Measurements from ENCODE around the gene DEDD.
A peak's percentile ranks its signal among the peaks of the same experiment; 100 is the strongest.

DEDD gene

GRCh38 chr1:161074676-161075368 is 57.6 kb downstream of the DEDD start:
- H3K27ac ChIP-seq: no peak overlapping the region

GRCh38 chr1:161073474-161074121 is 58.9 kb downstream of the DEDD start:
- no peak overlapping the region for H3K27ac ChIP-seq
- no peak for TF ChIP-seq CTCF (IDR thresholded peaks at IDR 0.05)
- no peak for DNase-seq

More at GRCh38 chr1:161074676-161075368, 57.6 kb downstream of the DEDD start:
- Histone ChIP-seq H3K4me3 (no peak overlapping the region), H3K4me1 (peaks cover 0 to 11% (median 0%) of the 10 kb centered on the region in 4 donors), H3K27me3 (peaks cover 0 to 4% of the 10 kb centered on the region in 2 donors), H3K36me3 (peaks cover 0 to 11% (median 0%) of the 10 kb centered on the region in 3 donors), H3K9me3 (no peaks in the 10 kb centered on the region)
- DNase-seq: no peak
- no peak for TF ChIP-seq CTCF (IDR thresholded peaks at IDR 0.05)
- intact Hi-C loops (cut with DNase I; ENCODE audit: low total_unique reads): no loop called here

GRCh38 chr1:161072751-161073449 is 59.6 kb downstream of the DEDD start:
- Histone ChIP-seq H3K36me3 (peaks cover 0 to 11% (median 0%) of the 10 kb centered on the region in 3 donors), H3K4me1 (peaks cover 0 to 5% (median 0%) of the 10 kb centered on the region in 4 donors), H3K27me3 (peaks cover 0 to 6% of the 10 kb centered on the region in 2 donors), H3K27ac (no peak overlapping the region), H3K9me3 (no peaks in the 10 kb centered on the region), H3K4me3 (no peak overlapping the region)
- no peak for DNase-seq
- no peak for TF ChIP-seq CTCF (IDR thresholded peaks at IDR 0.05)
- intact Hi-C loops (cut with DNase I; ENCODE audit: low total_unique reads): no loop called here

More at GRCh38 chr1:161073474-161074121, 58.9 kb downstream of the DEDD start:
- H3K4me1 ChIP-seq: peaks cover 0 to 5% (median 0%) of the 10 kb centered on the region in 4 donors
- no peak overlapping the region for H3K4me3 ChIP-seq
- H3K27me3 ChIP-seq: peaks cover 0 to 6% of the 10 kb centered on the region in 2 donors
- intact Hi-C loops (cut with DNase I; ENCODE audit: low total_unique reads): no loop called here
- H3K9me3 ChIP-seq: no peaks in the 10 kb centered on the region
- peaks cover 0 to 11% (median 0%) of the 10 kb centered on the region in 3 donors for H3K36me3 ChIP-seq

DNA sequence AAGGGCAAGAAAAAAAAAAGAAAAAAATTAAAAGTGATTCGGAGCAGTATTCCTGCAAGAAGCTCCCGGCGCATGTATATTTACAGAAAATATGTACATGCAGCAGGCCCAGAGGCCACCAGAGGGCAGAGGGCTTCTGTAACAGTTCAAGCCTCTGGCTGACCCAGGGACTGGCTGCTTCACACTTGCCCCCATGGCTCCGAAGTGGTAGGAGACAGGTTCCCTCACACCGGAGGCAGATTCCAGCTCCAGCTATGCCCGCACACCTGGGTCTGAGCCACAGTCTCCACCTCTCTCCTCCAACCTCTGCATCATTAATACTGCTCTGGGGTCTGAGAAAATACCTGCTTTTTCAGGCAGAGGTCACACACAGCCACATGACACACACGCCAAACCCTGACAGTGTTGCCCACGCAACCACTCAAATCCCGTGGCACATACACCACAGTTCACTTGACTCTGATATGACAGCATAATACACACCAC is 60.5 kb downstream of the DEDD start:
- Histone ChIP-seq H3K4me1 (peaks cover 0 to 5% (median 0%) of the 10 kb centered on the region in 4 donors), H3K36me3 (peaks cover 0 to 11% (median 0%) of the 10 kb centered on the region in 3 donors), H3K27ac (no peak overlapping the region), H3K9me3 (no peaks in the 10 kb centered on the region), H3K4me3 (no peak overlapping the region), H3K27me3 (peaks cover 0 to 9% of the 10 kb centered on the region in 2 donors)
- peak in 1 of 2 donors; percentile 51 for DNase-seq
- intact Hi-C loops (cut with DNase I; ENCODE audit: low total_unique reads): no loop called here
- peak; percentile 17 to 23 for TF ChIP-seq CTCF (IDR thresholded peaks at IDR 0.05)

Measured in tibial artery (tissue), 4 donors.